H9 (cell line): ENCODE measurements around the gene PVALB. TPM values are rescaled to one million over a fixed set of nuclear protein-coding genes. Genes with fewer than 3 reads are reported as not detected.

ENCODE experiments used
- DNase-seq: peaks from one replicate; pipeline ENCODE4 v3.0.0-alpha.2; 2017
- H2AFZ ChIP-seq: one replicate; pipeline ENCODE4 v1.6.1; 2013; ENCODE audit warnings: mild to moderate bottlenecking, low read length, control low read depth, moderate library complexity
- H2AK5ac ChIP-seq: 2 replicates; pipeline ENCODE4 v1.6.1; 2013; ENCODE audit warnings: low read length, control low read depth, mixed read lengths; ENCODE audit not compliant: insufficient read length
- H2BK120ac ChIP-seq: one replicate; pipeline ENCODE4 v1.6.1; 2013; ENCODE audit warnings: low read depth, mild to moderate bottlenecking, low read length, control low read depth, inconsistent platforms; ENCODE audit not compliant: poor library complexity, severe bottlenecking
- H2BK12ac ChIP-seq: 2 replicates; pipeline ENCODE4 v1.6.1; 2013; ENCODE audit warnings: low read length, control low read depth, mixed read lengths, low read depth; ENCODE audit not compliant: insufficient read length
- H2BK15ac ChIP-seq: 2 replicates; pipeline ENCODE4 v1.6.1; 2013; ENCODE audit warnings: low read depth, low read length, control low read depth
- H2BK20ac ChIP-seq: one replicate; pipeline ENCODE4 v1.6.1; 2013; ENCODE audit warnings: low read depth, mild to moderate bottlenecking, low read length, control low read depth, inconsistent platforms; ENCODE audit not compliant: poor library complexity, severe bottlenecking
- H2BK5ac ChIP-seq: 2 replicates; pipeline ENCODE4 v1.6.1; 2013; ENCODE audit warnings: low read length, control low read depth, mixed read lengths; ENCODE audit not compliant: insufficient read length
- H3K14ac ChIP-seq: 2 replicates; pipeline ENCODE4 v1.6.1; 2013; ENCODE audit warnings: low read length, control low read depth; ENCODE audit not compliant: insufficient read depth
- H3K18ac ChIP-seq: 2 replicates; pipeline ENCODE4 v1.6.1; 2013; ENCODE audit warnings: low read depth, mild to moderate bottlenecking, mixed read lengths, low read length, control low read depth; ENCODE audit not compliant: insufficient read length
- H3K23ac ChIP-seq: 2 replicates; pipeline ENCODE4 v1.6.1; 2013; ENCODE audit warnings: low read length, control low read depth, mixed read lengths, low read depth; ENCODE audit not compliant: insufficient read length
- H3K23me2 ChIP-seq: 2 replicates; pipeline ENCODE4 v1.6.1; 2013; ENCODE audit warnings: low read depth, mild to moderate bottlenecking, mixed read lengths, low read length, control low read depth; ENCODE audit not compliant: insufficient read length, poor library complexity, severe bottlenecking
- H3K27ac ChIP-seq: 2 replicates; pipeline ENCODE4 v1.5.1; 2013; ENCODE audit warnings: low read length, control low read depth, mixed read lengths, low read depth; ENCODE audit not compliant: insufficient read length
- H3K27me3 ChIP-seq: 2 replicates; pipeline ENCODE4 v1.6.1; 2013; ENCODE audit warnings: low read length, control low read depth, inconsistent platforms; ENCODE audit not compliant: insufficient read depth
- H3K4ac ChIP-seq: 2 replicates; pipeline ENCODE4 v1.6.1; 2013; ENCODE audit warnings: low read depth, mild to moderate bottlenecking, control low read depth, inconsistent platforms, low read length, moderate library complexity
- H3K4me1 ChIP-seq: 2 replicates; pipeline ENCODE4 v1.6.1; 2013; ENCODE audit warnings: low read length, control low read depth, inconsistent platforms; ENCODE audit not compliant: insufficient read depth
- H3K4me2 ChIP-seq: 2 replicates; pipeline ENCODE4 v1.6.1; 2013; ENCODE audit warnings: low read length, control low read depth, mixed read lengths; ENCODE audit not compliant: insufficient read length, insufficient read depth
- H3K56ac ChIP-seq: 2 replicates; pipeline ENCODE4 v1.6.1; 2013; ENCODE audit warnings: low read depth, mild to moderate bottlenecking, mixed read lengths, low read length, control low read depth; ENCODE audit not compliant: insufficient read length
- H3K79me1 ChIP-seq: 2 replicates; pipeline ENCODE4 v1.6.1; 2013; ENCODE audit warnings: low read depth, mild to moderate bottlenecking, moderate library complexity, low read length, control low read depth, inconsistent platforms; ENCODE audit not compliant: insufficient read depth, poor library complexity, severe bottlenecking
- H3K79me2 ChIP-seq: 2 replicates; pipeline ENCODE4 v1.6.1; 2013; ENCODE audit warnings: low read length, control low read depth, inconsistent platforms; ENCODE audit not compliant: insufficient read depth
- H3K9ac ChIP-seq: 2 replicates; pipeline ENCODE4 v1.6.1; 2013; ENCODE audit warnings: low read length, control low read depth, mixed read lengths; ENCODE audit not compliant: insufficient read length; ENCODE audit errors: extremely low read depth
- H3K9me3 ChIP-seq: one replicate; pipeline ENCODE4 v1.6.1; 2013; ENCODE audit warnings: low read depth, low read length, inconsistent platforms; ENCODE audit not compliant: control insufficient read depth
- H3T11ph ChIP-seq: one replicate; pipeline ENCODE4 v1.6.1; 2013; ENCODE audit warnings: mild to moderate bottlenecking, low read length, control low read depth, inconsistent platforms
- H4K20me1 ChIP-seq: one replicate; pipeline ENCODE4 v1.6.1; 2013; ENCODE audit not compliant: control insufficient read depth, insufficient read length, insufficient read depth
- H4K5ac ChIP-seq: 2 replicates; pipeline ENCODE4 v1.6.1; 2013; ENCODE audit warnings: low read depth, mild to moderate bottlenecking, mixed read lengths, low read length, control low read depth; ENCODE audit not compliant: insufficient read length
- H4K8ac ChIP-seq: replicated peaks from 2 replicates; pipeline ENCODE4 v1.6.1; 2013; ENCODE audit warnings: low read length, control low read depth, mixed read lengths, low read depth; ENCODE audit not compliant: insufficient read length
- H4K91ac ChIP-seq: 2 replicates; pipeline ENCODE4 v1.6.1; 2013; ENCODE audit warnings: low read depth, mild to moderate bottlenecking, moderate library complexity, mixed read lengths, low read length, control low read depth; ENCODE audit not compliant: insufficient read length
- H3K27ac Mint-ChIP-seq, 3 experiments: 2 replicates in 2 of 3; 3 replicates in 1 of 3; pipeline ENCODE4 v1.8.0; 2020 to 2021; ENCODE audit warnings: mixed read lengths in 3 of 3, mild to moderate bottlenecking in 1 of 3, moderate library complexity in 1 of 3
- H3K27me3 Mint-ChIP-seq: 2 replicates; pipeline ENCODE4 v1.8.0; 2021; ENCODE audit warnings: low read depth, mild to moderate bottlenecking, moderate library complexity, mixed read lengths
- H3K36me3 Mint-ChIP-seq, 3 experiments: 2 replicates in 2 of 3; 3 replicates in 1 of 3; pipeline ENCODE4 v1.8.0; 2020 to 2021; ENCODE audit warnings: low read depth in 3 of 3, mixed read lengths in 3 of 3; ENCODE audit not compliant: insufficient read depth in 1 of 3
- H3K4me1 Mint-ChIP-seq, 2 experiments: 2 replicates each; pipeline ENCODE4 v1.8.0; 2020; ENCODE audit warnings: mixed read lengths in 2 of 2
- H3K4me3 Mint-ChIP-seq, 2 experiments: 2 replicates in 1 of 2; 3 replicates in 1 of 2; pipeline ENCODE4 v1.8.0; 2020 to 2021; ENCODE audit warnings: mild to moderate bottlenecking in 2 of 2, mixed read lengths in 2 of 2, moderate library complexity in 1 of 2
- H3K9me3 Mint-ChIP-seq, 2 experiments: 2 replicates in 1 of 2; 3 replicates in 1 of 2; pipeline ENCODE4 v1.8.0; 2020; ENCODE audit warnings: mild to moderate bottlenecking in 2 of 2, mixed read lengths in 2 of 2, moderate library complexity in 1 of 2
- WGBS: extraction: QIAGEN DNeasy Blood & Tissue Kit; methylation state at CpG from one replicate; pipeline ENCODE4 v1.1.7; 2013; ENCODE audit warnings: missing lambda C conversion rate, low lambda C conversion rate, mixed read lengths; ENCODE audit not compliant: insufficient read length; ENCODE audit errors: extremely low coverage; 5-methylcytosine and 5-hydroxymethylcytosine counted together
- total RNA-seq: library from RNA; stranded (reverse); gene quantifications from 2 replicates; pipeline ENCODE4 v1.2.1, GENCODE V29; 2021
- TF ChIP-seq, protein P1 (sequence below): fragments of 200-600 bp; sonication (generic); conservative IDR thresholded peaks from 3 replicates; pipeline ENCODE4 v1.8.0; 2021; ENCODE audit warnings: antibody characterized with exemption, mild to moderate bottlenecking

Gene PVALB
- total RNA-seq, 1 experiment from 2014 or later = 2.7 TPM

DNA sequence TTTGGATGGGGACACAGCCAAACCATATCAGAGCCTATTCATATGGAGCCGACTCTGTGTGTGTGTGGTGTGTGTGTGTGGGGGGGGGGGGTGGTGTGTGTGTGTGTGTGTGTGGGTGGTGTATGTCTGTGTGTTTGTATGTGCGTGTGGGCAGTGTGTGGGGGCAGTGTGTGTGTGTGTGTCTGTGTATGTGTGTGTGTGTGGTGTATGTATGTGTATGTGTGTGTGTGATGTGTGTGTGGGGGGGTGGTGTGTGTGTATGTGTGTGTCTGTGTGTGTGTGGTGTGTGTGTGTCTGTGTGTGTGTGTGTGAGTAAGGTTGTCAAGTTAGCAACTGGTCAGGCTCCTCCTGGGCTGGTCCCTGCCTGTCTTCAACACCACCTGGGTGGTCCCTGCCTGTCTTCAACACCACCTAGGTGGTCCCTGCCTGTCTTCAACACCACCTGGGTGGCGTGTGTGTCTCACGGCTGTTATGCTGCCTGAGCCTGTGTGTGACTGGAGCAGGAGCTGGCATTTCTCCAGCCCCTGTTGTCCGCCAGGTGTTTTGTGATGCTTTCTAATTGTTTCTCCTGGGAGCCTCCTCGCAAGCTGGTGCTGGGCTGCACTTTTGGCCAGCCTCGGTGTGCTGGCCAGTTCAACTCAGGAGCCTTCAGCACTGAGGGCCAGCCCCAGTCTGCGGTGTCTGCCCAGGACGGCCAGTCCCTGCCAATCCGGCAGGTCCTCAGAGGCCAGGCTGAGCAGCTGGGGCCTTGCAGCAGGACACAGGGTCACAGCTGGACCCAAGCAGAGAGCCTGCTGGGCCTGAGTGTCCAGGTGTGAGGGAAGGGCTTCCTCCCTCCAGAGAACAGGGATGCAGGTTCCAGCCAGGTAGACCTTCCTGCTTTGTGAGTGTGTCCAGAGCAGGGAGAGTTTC, 21.5 kb upstream of the PVALB start:
- H3K4ac ChIP-seq = no peak overlapping the region
- H3K9ac ChIP-seq = no peak overlapping the region
- Mint-ChIP-seq H3K4me3 (no peak overlapping the region), H3K27me3 (peaks cover 44% of the 10 kb centered on the region), H3K9me3 (peaks cover 14 to 17% of the 10 kb centered on the region in 2 experiments), H3K36me3 (peaks cover 0 to 7% (median 5%) of the 10 kb centered on the region in 3 experiments; a peak in 4 of 7 replicates), H3K4me1 (no peaks in the 10 kb centered on the region), H3K27ac (no peak overlapping the region)
- H3K23me2 ChIP-seq = no peaks in the 10 kb centered on the region
- no peak overlapping the region for H3K23ac ChIP-seq
- TF ChIP-seq, protein P1, sequence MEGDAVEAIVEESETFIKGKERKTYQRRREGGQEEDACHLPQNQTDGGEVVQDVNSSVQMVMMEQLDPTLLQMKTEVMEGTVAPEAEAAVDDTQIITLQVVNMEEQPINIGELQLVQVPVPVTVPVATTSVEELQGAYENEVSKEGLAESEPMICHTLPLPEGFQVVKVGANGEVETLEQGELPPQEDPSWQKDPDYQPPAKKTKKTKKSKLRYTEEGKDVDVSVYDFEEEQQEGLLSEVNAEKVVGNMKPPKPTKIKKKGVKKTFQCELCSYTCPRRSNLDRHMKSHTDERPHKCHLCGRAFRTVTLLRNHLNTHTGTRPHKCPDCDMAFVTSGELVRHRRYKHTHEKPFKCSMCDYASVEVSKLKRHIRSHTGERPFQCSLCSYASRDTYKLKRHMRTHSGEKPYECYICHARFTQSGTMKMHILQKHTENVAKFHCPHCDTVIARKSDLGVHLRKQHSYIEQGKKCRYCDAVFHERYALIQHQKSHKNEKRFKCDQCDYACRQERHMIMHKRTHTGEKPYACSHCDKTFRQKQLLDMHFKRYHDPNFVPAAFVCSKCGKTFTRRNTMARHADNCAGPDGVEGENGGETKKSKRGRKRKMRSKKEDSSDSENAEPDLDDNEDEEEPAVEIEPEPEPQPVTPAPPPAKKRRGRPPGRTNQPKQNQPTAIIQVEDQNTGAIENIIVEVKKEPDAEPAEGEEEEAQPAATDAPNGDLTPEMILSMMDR = no peak
- no peaks in the 10 kb centered on the region for H3K9me3 ChIP-seq
- no peak overlapping the region for H3K14ac ChIP-seq
- no peak for DNase-seq
- no peak overlapping the region for H4K8ac ChIP-seq
- no peak overlapping the region for H2AK5ac ChIP-seq
- no peaks in the 10 kb centered on the region for H3K27me3 ChIP-seq
- no peak overlapping the region for H3K18ac ChIP-seq
- no peak overlapping the region for H3K27ac ChIP-seq
- H2BK120ac ChIP-seq = no peak overlapping the region
- H4K20me1 ChIP-seq = no peaks in the 10 kb centered on the region
- no peak overlapping the region for H4K91ac ChIP-seq
- H2AFZ ChIP-seq = no peak overlapping the region
- no peak overlapping the region for H3K56ac ChIP-seq
- no peak overlapping the region for H2BK5ac ChIP-seq
- H4K5ac ChIP-seq = no peak overlapping the region
- H2BK15ac ChIP-seq = no peak overlapping the region
- no peaks in the 10 kb centered on the region for H3K79me2 ChIP-seq
- no peak overlapping the region for H3T11ph ChIP-seq
- no peaks in the 10 kb centered on the region for H3K4me1 ChIP-seq
- WGBS = no CpG with 5 or more reads among the region's 10 CpGs
- H3K4me2 ChIP-seq = no peak overlapping the region
- H2BK12ac ChIP-seq = no peak overlapping the region
- no peaks in the 10 kb centered on the region for H3K79me1 ChIP-seq
- H2BK20ac ChIP-seq = no peak overlapping the region
